Naive thymus-derived CD4-positive, alpha-beta T cell (primary cell): ENCODE measurements around the gene ADAM33. TPM values are rescaled to one million over a fixed set of nuclear protein-coding genes. Genes with fewer than 3 reads are reported as not detected.

ENCODE experiments used
- ATAC-seq: fragments of 150-1000 bp; cut with Tn5 transposase; 2 replicates; pipeline ENCODE4 v1.10.0; 2021; ENCODE audit warnings: mild to moderate bottlenecking, moderate library complexity
- CTCF ChIA-PET: fragments of 350-600 bp; sonication (Branson Sonifier 250); formaldehyde crosslinking; loops from one replicate; lab custom pipeline; 2021; ENCODE audit warnings: antibody characterized with exemption; lab: Charles Lee
- POLR2A ChIA-PET: fragments of 350-600 bp; sonication (Branson Sonifier 250); formaldehyde crosslinking; loops from one replicate; lab custom pipeline; 2021; ENCODE audit warnings: antibody characterized with exemption, inconsistent platforms; lab: Charles Lee
- DNase-seq, 9 donors: peaks; one replicate each; pipeline versions ENCODE4 v3.0.0 to v3.0.0-alpha.2; 2020 to 2022; ENCODE audit warnings: mixed read lengths in 1 of 9
- H3K27ac ChIP-seq: one replicate; pipeline ENCODE4 v1.7.0; 2013; ENCODE audit warnings: mild to moderate bottlenecking, low read depth, low read length, moderate library complexity
- H3K27me3 ChIP-seq, 2 donors: one replicate each; pipeline ENCODE4 v1.7.0; 2013; ENCODE audit warnings: low read length in 2 of 2, mild to moderate bottlenecking in 2 of 2, moderate library complexity in 2 of 2; ENCODE audit not compliant: control insufficient read depth in 2 of 2, insufficient read depth in 2 of 2
- H3K36me3 ChIP-seq, 3 experiments: 1 replicate in 2 of 3; 2 replicates in 1 of 3; pipeline ENCODE4 v1.7.0; 2013; ENCODE audit warnings: low read length in 3 of 3, mild to moderate bottlenecking in 3 of 3, moderate library complexity in 1 of 3; ENCODE audit not compliant: insufficient read depth in 3 of 3, control insufficient read depth in 2 of 3
- H3K4me1 ChIP-seq, 2 donors: one replicate each; pipeline ENCODE4 v1.7.0; 2013; ENCODE audit warnings: low read length in 2 of 2, mild to moderate bottlenecking in 2 of 2, moderate library complexity in 1 of 2; ENCODE audit not compliant: control insufficient read depth in 2 of 2, insufficient read depth in 2 of 2
- H3K4me3 ChIP-seq: 2 replicates; pipeline ENCODE4 v1.7.0; 2013; ENCODE audit warnings: mild to moderate bottlenecking, low read length
- H3K9me3 ChIP-seq, 3 experiments: 1 replicate in 2 of 3; 2 replicates in 1 of 3; pipeline ENCODE4 v1.7.0; 2013; ENCODE audit warnings: low read length in 3 of 3; ENCODE audit not compliant: control insufficient read depth in 2 of 3
- H3K27ac Mint-ChIP-seq, 9 donors: one replicate each; pipeline ENCODE4 v1.8.0; 2020 to 2022; ENCODE audit warnings: mixed read lengths in 9 of 9, mild to moderate bottlenecking in 8 of 9, moderate library complexity in 5 of 9, inconsistent platforms in 2 of 9
- H3K27me3 Mint-ChIP-seq, 5 donors: one replicate each; pipeline ENCODE4 v1.8.0; 2021 to 2022; ENCODE audit warnings: mixed read lengths in 5 of 5, mild to moderate bottlenecking in 1 of 5
- H3K36me3 Mint-ChIP-seq, 5 donors: one replicate each; pipeline ENCODE4 v1.8.0; 2020 to 2022; ENCODE audit warnings: mixed read lengths in 5 of 5, mild to moderate bottlenecking in 3 of 5, inconsistent platforms in 1 of 5
- H3K4me1 Mint-ChIP-seq, 7 donors: one replicate each; pipeline ENCODE4 v1.8.0; 2020 to 2022; ENCODE audit warnings: mixed read lengths in 7 of 7, mild to moderate bottlenecking in 3 of 7, inconsistent platforms in 1 of 7
- H3K4me3 Mint-ChIP-seq, 10 donors: one replicate each; pipeline ENCODE4 v1.8.0; 2020 to 2022; ENCODE audit warnings: mild to moderate bottlenecking in 10 of 10, mixed read lengths in 10 of 10, moderate library complexity in 6 of 10, inconsistent platforms in 2 of 10
- H3K9me3 Mint-ChIP-seq, 11 donors: one replicate each; pipeline ENCODE4 v1.8.0; 2020 to 2022; ENCODE audit warnings: mixed read lengths in 11 of 11, mild to moderate bottlenecking in 4 of 11, inconsistent platforms in 1 of 11, moderate library complexity in 1 of 11
- intact Hi-C, 2 donors: fragments of 100-400 bp; cut with micrococcal nuclease; formaldehyde crosslinking; loops; one replicate each; pipeline ENCODE4 v1.15.1; 2023
- polyA plus RNA-seq, 2 donors: library from polyadenylated mRNA; unstranded; fragments of 300-500 nt; fragmentation: Illumina TruSeq; gene quantifications; one replicate each; pipeline ENCODE4 v1.2.3, GENCODE V29; 2021
- total RNA-seq, 6 experiments: library from RNA in 5 of 6; stranded (reverse) in 5 of 6; gene quantifications; 1 replicate in 5 of 6; 2 replicates in 1 of 6; pipeline ENCODE4 v1.2.3 and lab custom pipeline; 2021 to 2026

The ADAM33 gene
- total and polyA plus RNA-seq, 7 experiments from 2014 or later, result 0.20 TPM; not detected in 6

DNA sequence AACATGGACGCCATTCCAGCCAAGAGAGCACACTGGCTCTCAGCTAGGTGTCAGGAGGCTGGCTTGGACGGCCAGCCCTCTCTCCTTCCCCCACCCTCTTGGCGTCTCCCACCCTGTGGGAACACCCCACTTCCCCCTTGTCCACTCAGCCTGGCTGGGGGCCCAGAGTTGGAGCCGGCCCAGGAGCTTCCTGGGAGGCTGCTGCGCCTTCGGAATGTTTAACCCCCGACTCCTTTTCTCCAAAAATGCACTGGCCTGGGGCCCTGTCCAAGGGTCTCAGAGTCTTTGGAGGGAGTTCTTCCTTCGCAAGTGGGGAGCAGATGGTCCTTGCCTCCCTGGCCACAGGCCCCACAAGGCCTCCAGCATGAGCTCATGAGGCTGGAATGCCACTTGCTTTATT lies 4.1 kb downstream of the ADAM33 start:
- no peak for ATAC-seq
- H3K36me3 ChIP-seq, result no peaks in the 10 kb centered on the region
- Mint-ChIP-seq H3K9me3 (peaks cover 0 to 2% (median 0%) of the 10 kb centered on the region in 11 donors), H3K27ac (no peak overlapping the region), H3K4me3 (no peak overlapping the region), H3K4me1 (peaks cover 0 to 9% (median 5%) of the 10 kb centered on the region in 7 donors), H3K36me3 (peaks cover 0 to 4% (median 0%) of the 10 kb centered on the region in 5 donors), H3K27me3 (peaks cover 45 to 65% (median 59%) of the 10 kb centered on the region in 5 donors)
- H3K27me3 ChIP-seq, result no peaks in the 10 kb centered on the region
- no peaks in the 10 kb centered on the region for H3K4me1 ChIP-seq
- CTCF ChIA-PET, result interaction anchor here (0.6 to 1.6 kb wide), 4 partner anchors 14 to 393 kb away, joined by 3 read pairs; no protein-coding TSS in a partner anchor
- no peak overlapping the region for H3K27ac ChIP-seq
- POLR2A ChIA-PET, result no interaction called here
- no peaks in the 10 kb centered on the region for H3K9me3 ChIP-seq
- intact Hi-C loops, result loop anchor here in 1 of 2 donors (2.0 kb wide), 2 partner anchors 91 to 407 kb away; no protein-coding TSS in a partner anchor
- no peak overlapping the region for H3K4me3 ChIP-seq
- DNase-seq, result no peak

- Histone ChIP-seq H3K4me3 (no peak overlapping the region), H3K4me1 (no peaks in the 10 kb centered on the region), H3K27ac (no peak overlapping the region), H3K27me3 (no peaks in the 10 kb centered on the region), H3K36me3 (no peaks in the 10 kb centered on the region), H3K9me3 (no peaks in the 10 kb centered on the region)
- peaks cover 0 to 4% (median 0%) of the 10 kb centered on the region in 5 donors for H3K36me3 Mint-ChIP-seq
- intact Hi-C loops, result no loop called here
- no peak overlapping the region for H3K4me3 Mint-ChIP-seq
- CTCF ChIA-PET, result interaction anchor here (0.5 kb wide), 1 partner anchor 317 kb away, joined by 3 read pairs; no protein-coding TSS in a partner anchor
- POLR2A ChIA-PET, result no interaction called here
- no peak overlapping the region for H3K27ac Mint-ChIP-seq
- DNase-seq (no peak), ATAC-seq (no peak)
- peaks cover 0 to 9% (median 5%) of the 10 kb centered on the region in 7 donors for H3K4me1 Mint-ChIP-seq
- H3K27me3 Mint-ChIP-seq, result peaks cover 39 to 67% (median 54%) of the 10 kb centered on the region in 5 donors
- peaks cover 0 to 2% (median 0%) of the 10 kb centered on the region in 11 donors for H3K9me3 Mint-ChIP-seq
Observed at GRCh38 chr20:3674995-3675900, 6.6 kb downstream of the ADAM33 start.

DNA sequence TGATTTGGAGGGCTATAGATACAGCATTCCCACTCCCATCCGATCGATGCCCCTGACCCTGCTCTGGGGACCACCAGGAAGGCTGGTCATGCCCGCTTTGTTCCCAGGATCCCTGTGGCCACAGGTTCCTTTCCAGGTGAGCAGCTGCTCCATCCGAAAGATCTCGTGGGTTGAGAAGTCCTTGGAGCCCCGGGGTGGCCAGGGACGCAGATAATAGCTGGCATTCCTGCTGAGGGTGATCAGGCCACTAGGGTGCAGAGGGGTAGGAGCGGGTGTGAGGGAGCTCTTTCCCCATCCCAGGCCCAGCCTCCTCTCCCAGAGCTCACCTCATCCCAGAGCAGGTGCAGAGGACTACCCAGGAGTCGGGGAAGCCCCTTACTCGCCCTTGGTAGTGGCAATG lies 7.4 kb downstream of the ADAM33 start:
- Mint-ChIP-seq H3K9me3 (peaks cover 0 to 2% (median 0%) of the 10 kb centered on the region in 11 donors), H3K36me3 (peaks cover 0 to 4% (median 0%) of the 10 kb centered on the region in 5 donors), H3K27ac (no peak overlapping the region), H3K27me3 (peaks cover 36 to 70% (median 54%) of the 10 kb centered on the region in 5 donors), H3K4me1 (peaks cover 0 to 9% (median 5%) of the 10 kb centered on the region in 7 donors), H3K4me3 (no peak overlapping the region)
- no peaks in the 10 kb centered on the region for H3K27me3 ChIP-seq
- no peaks in the 10 kb centered on the region for H3K9me3 ChIP-seq
- CTCF ChIA-PET, result no interaction called here
- DNase-seq (no peak), ATAC-seq (no peak)
- no peak overlapping the region for H3K4me3 ChIP-seq
- no peak overlapping the region for H3K27ac ChIP-seq
- intact Hi-C loops, result no loop called here
- H3K36me3 ChIP-seq, result no peaks in the 10 kb centered on the region
- POLR2A ChIA-PET, result no interaction called here
- H3K4me1 ChIP-seq, result no peaks in the 10 kb centered on the region

DNA sequence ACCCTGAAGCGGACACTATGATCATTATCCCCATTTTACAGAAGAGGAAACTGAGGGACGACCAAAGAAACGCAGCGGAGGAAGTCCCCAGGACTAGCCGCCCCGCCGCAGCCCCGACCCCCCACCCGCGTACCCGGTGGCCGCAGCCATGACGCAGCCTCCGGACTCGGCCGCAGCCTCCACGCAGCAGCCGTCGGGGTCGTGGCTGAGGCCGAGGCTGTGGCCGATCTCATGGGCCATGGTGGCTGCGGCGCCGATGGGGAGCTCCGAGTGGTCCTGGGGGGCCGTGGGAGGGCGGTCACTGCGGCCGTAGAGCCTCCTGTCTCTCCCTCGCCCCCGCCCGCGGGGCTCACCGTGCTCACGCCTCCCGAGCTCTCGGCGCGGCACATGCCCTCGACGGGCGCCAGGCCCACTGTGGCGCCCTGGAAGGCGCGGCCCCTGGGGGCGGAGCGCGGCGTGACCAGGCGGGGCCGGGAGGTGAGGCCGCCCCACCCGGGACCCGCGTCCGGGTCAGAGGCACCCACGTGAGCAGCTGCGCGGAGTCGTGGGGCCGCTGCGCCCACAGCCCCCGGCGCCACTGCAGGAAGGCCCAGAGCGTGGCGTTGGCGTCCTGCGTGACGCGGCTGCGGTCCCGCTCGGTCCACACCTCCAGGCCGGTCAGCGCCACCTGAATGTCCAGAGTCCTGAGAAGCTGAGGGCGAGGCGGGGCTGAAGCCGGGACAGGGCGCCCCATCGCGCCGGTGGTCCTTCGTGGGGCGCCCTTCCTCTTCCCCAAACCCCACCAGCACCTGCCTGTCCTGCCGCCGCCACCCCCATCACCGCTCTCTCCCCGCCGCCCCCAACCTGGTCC lies 8.4 kb downstream of the ADAM33 start:
- Mint-ChIP-seq H3K4me3 (no peak overlapping the region), H3K27ac (no peak overlapping the region), H3K36me3 (peaks cover 0 to 4% (median 0%) of the 10 kb centered on the region in 5 donors), H3K27me3 (peaks cover 28 to 66% (median 46%) of the 10 kb centered on the region in 5 donors), H3K9me3 (peaks cover 0 to 2% (median 0%) of the 10 kb centered on the region in 11 donors), H3K4me1 (peaks cover 0 to 9% (median 5%) of the 10 kb centered on the region in 7 donors)
- no peak overlapping the region for H3K4me3 ChIP-seq
- H3K36me3 ChIP-seq, result no peaks in the 10 kb centered on the region
- H3K4me1 ChIP-seq, result no peaks in the 10 kb centered on the region
- no peak for DNase-seq
- intact Hi-C loops, result no loop called here
- CTCF ChIA-PET, result interaction anchor here (1.0 kb wide), 1 partner anchor 49 kb away, joined by 3 read pairs; no protein-coding TSS in a partner anchor
- H3K9me3 ChIP-seq, result no peaks in the 10 kb centered on the region
- no peak for ATAC-seq
- POLR2A ChIA-PET, result no interaction called here
- H3K27ac ChIP-seq, result no peak overlapping the region
- H3K27me3 ChIP-seq, result no peaks in the 10 kb centered on the region

DNA sequence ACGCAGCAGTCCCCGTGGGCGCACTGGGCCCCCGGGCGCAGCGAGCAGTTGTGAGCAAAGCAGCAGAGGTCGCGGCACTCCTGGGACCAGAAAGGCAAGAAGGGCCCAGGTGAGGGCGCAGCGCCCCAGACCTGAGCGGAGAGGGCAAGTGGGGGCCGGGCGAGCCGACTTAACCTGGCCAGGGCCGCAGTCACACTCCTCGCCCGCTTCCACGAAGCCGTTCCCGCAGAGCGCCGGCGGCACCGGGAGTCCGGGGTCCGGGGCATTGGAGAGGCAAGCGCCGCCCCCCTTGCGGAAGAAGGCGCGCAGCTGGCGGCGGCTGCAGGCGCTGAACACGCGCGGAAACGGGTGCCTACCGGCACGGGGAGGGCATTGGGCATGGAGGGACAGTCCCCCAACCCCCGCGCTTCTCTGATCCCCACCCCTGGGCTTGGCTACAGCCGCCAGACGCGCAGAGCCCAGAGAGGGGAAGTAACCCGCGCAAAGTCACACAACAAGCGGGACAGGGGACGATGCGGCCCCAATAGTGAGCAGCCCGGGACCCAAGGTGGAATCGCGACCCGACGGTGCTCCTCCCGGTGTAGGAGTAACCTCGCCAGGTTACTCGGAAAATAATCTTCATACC lies 9.2 kb downstream of the ADAM33 start:
- intact Hi-C loops, result no loop called here
- H3K9me3 Mint-ChIP-seq, result peaks cover 0 to 2% (median 0%) of the 10 kb centered on the region in 11 donors
- ATAC-seq, result no peak
- Histone ChIP-seq H3K36me3 (no peaks in the 10 kb centered on the region), H3K27me3 (no peaks in the 10 kb centered on the region), H3K9me3 (no peaks in the 10 kb centered on the region), H3K27ac (no peak overlapping the region), H3K4me3 (no peak overlapping the region), H3K4me1 (no peaks in the 10 kb centered on the region)
- no peak overlapping the region for H3K4me3 Mint-ChIP-seq
- POLR2A ChIA-PET, result no interaction called here
- no peak overlapping the region for H3K27ac Mint-ChIP-seq
- DNase-seq, result no peak
- H3K4me1 Mint-ChIP-seq, result peaks cover 0 to 9% (median 5%) of the 10 kb centered on the region in 7 donors
- CTCF ChIA-PET, result interaction anchor here (1.0 kb wide), 1 partner anchor 50 kb away, joined by 3 read pairs; no protein-coding TSS in a partner anchor
- peaks cover 0 to 4% (median 0%) of the 10 kb centered on the region in 5 donors for H3K36me3 Mint-ChIP-seq
- H3K27me3 Mint-ChIP-seq, result peaks cover 28 to 63% (median 45%) of the 10 kb centered on the region in 5 donors
